ENCODE results near the gene SLC52A3.
"Not testable (repeated sequence)": the region's sequence is repeated elsewhere in the genome, so short reads cannot be mapped to it uniquely, and the experiment has no call there.

The SLC52A3 gene

GRCh38 chr20:768426-768978, at the start of gene SLC52A3:
SLC52A3 (minus strand) TSS chr20:768500; CDS start chr20:765774, 2,726 bp downstream.
- DNase-seq = no peak

- DNase-seq = peak; percentile 64
Observed at GRCh38 chr20:815914-816606, 47.8 kb upstream of the SLC52A3 start.

GRCh38 chr20:815226-815625, 46.9 kb upstream of the SLC52A3 start:
- no peak for DNase-seq

GRCh38 chr20:813390-813789, 45.1 kb upstream of the SLC52A3 start:
- no peak for DNase-seq

- DNase-seq = not testable (repeated sequence)
Observed at GRCh38 chr20:812435-812814, 44.1 kb upstream of the SLC52A3 start.

- DNase-seq = not testable (repeated sequence)
Observed at GRCh38 chr20:811776-812434, 43.6 kb upstream of the SLC52A3 start.

- DNase-seq = no peak
Observed at GRCh38 chr20:805713-806112, 37.4 kb upstream of the SLC52A3 start.

GRCh38 chr20:801678-802077, 33.4 kb upstream of the SLC52A3 start:
- no peak for DNase-seq

- not testable (repeated sequence) for DNase-seq
Observed at GRCh38 chr20:800026-800425, 31.7 kb upstream of the SLC52A3 start.

- not testable (repeated sequence) for DNase-seq
Observed at GRCh38 chr20:798746-799145, 30.4 kb upstream of the SLC52A3 start.

- DNase-seq = no peak
Observed at GRCh38 chr20:796921-797320, 28.6 kb upstream of the SLC52A3 start.

- no peak for DNase-seq
Observed at GRCh38 chr20:792248-792647, 23.9 kb upstream of the SLC52A3 start.

GRCh38 chr20:791056-791455, 22.8 kb upstream of the SLC52A3 start:
- DNase-seq = no peak

- DNase-seq = no peak
Observed at GRCh38 chr20:787825-788224, 19.5 kb upstream of the SLC52A3 start.

GRCh38 chr20:779771-780170, 11.5 kb upstream of the SLC52A3 start:
- DNase-seq = no peak

GRCh38 chr20:776165-776564, 7.9 kb upstream of the SLC52A3 start:
- no peak for DNase-seq

GRCh38 chr20:775679-776135, 7.4 kb upstream of the SLC52A3 start:
- no peak for DNase-seq

- no peak for DNase-seq
Observed at GRCh38 chr20:774660-775057, 6.4 kb upstream of the SLC52A3 start.

- no peak for DNase-seq
Observed at GRCh38 chr20:774016-774659, 5.8 kb upstream of the SLC52A3 start.

GRCh38 chr20:772806-773205, 4.5 kb upstream of the SLC52A3 start:
- DNase-seq = no peak

GRCh38 chr20:771741-772464, 3.6 kb upstream of the SLC52A3 start:
- no peak for DNase-seq

- no peak for DNase-seq
Observed at GRCh38 chr20:770691-771090, 2.4 kb upstream of the SLC52A3 start.

GRCh38 chr20:766906-767305, 1.4 kb downstream of the SLC52A3 start:
- DNase-seq = no peak

Data from activated gamma-delta T cell treated with Interleukin-2 at 50 U/mL for 16 hours (primary cell).